SK-N-SH treated with all-trans-retinoic acid at 6 μM for 48 hours (cell line): Measurements from ENCODE around the gene GPR151.

Experiments used
- TCF4 ChIP-seq: fragments of 250-450 bp; sonication (Bioruptor Pico); IDR thresholded peaks from 2 replicates; pipeline ENCODE4 v1.8.0; 2021; ENCODE audit warnings: mild to moderate bottlenecking, moderate library complexity, borderline replicate concordance
- TOX ChIP-seq: fragments of 250-450 bp; sonication (Bioruptor Pico); IDR thresholded peaks from 2 replicates; pipeline ENCODE4 v1.8.0; 2021; ENCODE audit warnings: mild to moderate bottlenecking, moderate library complexity, borderline replicate concordance

- no peak for TF ChIP-seq TOX (CRISPR knock-in tag)
- TF ChIP-seq TCF4, result no peak
These were observed 40.7 kb downstream of the GPR151 start for GRCh38 chr5:146475190-146475780.
